Ascending aorta (tissue), 2 donors: Measurements from ENCODE around the gene SP7. TPM values are rescaled to one million over a fixed set of nuclear protein-coding genes. Genes with fewer than 3 reads are reported as not detected.
"Not testable (repeated sequence)": the region's sequence is repeated elsewhere in the genome, so short reads cannot be mapped to it uniquely, and the experiment has no call there.

Source experiments
- DNase-seq, 2 donors: peaks; one replicate each; pipeline ENCODE4 v3.0.0-alpha.2; 2019; ENCODE audit warnings: low spot score in 2 of 2
- H3K27ac ChIP-seq, 2 donors: fragments of 200-600 bp; sonication (generic); one replicate each; pipeline ENCODE4 v1.5.1; 2016 to 2017; ENCODE audit warnings: mild to moderate bottlenecking in 1 of 2
- H3K27me3 ChIP-seq: fragments of 200-600 bp; sonication (generic); one replicate; pipeline ENCODE4 v1.5.1; 2017
- H3K36me3 ChIP-seq, 2 donors: fragments of 200-600 bp; sonication (generic); one replicate each; pipeline ENCODE4 v1.5.1; 2016
- H3K4me1 ChIP-seq, 2 donors: fragments of 200-600 bp; sonication (generic); one replicate each; pipeline ENCODE4 v1.5.1; 2016 to 2017; ENCODE audit warnings: mild to moderate bottlenecking in 1 of 2
- H3K4me3 ChIP-seq, 2 donors: fragments of 200-600 bp; sonication (generic); one replicate each; pipeline ENCODE4 v1.5.1; 2016 to 2017; ENCODE audit warnings: mild to moderate bottlenecking in 1 of 2
- H3K9me3 ChIP-seq, 2 donors: fragments of 200-600 bp; sonication (generic); one replicate each; pipeline ENCODE4 v1.5.1; 2016
- CTCF ChIP-seq, 3 experiments: fragments of 200-600 bp in 2 of 3; fragments of 450-650 bp in 1 of 3; sonication (generic) in 2 of 3; IDR thresholded peaks; one replicate each; pipeline ENCODE4 v1.5.1; 2016 to 2019; ENCODE audit warnings: antibody characterized with exemption in 3 of 3, mild to moderate bottlenecking in 1 of 3, moderate library complexity in 1 of 3
- intact Hi-C: fragments of 100-400 bp; cut with DNase I; formaldehyde crosslinking; loops from one replicate; pipeline ENCODE4 v1.15.1; 2023
- total RNA-seq: library from RNA; depleted of rRNA; stranded (reverse); fragments of >200 nt; gene quantifications from one replicate; pipeline ENCODE4 v1.1.0, GENCODE V29; 2016

SP7 gene
- total RNA-seq, 1 donor from 2014 or later, result not detected

GRCh38 chr12:53365245-53365904, 29.2 kb upstream of the SP7 start:
- Histone ChIP-seq H3K4me1 (peaks cover 0 to under 1% of the 10 kb centered on the region in 2 donors), H3K36me3 (no peaks in the 10 kb centered on the region), H3K9me3 (no peaks in the 10 kb centered on the region), H3K27me3 (no peaks in the 10 kb centered on the region), H3K27ac (no peak overlapping the region), H3K4me3 (no peak overlapping the region)
- intact Hi-C loops, result no loop called here
- no peak for TF ChIP-seq CTCF (IDR thresholded peaks at IDR 0.05)
- DNase-seq, result no peak

GRCh38 chr12:53361638-53362037, 25.5 kb upstream of the SP7 start:
- H3K4me3 ChIP-seq, H3K27ac ChIP-seq, H3K4me1 ChIP-seq, DNase-seq, intact Hi-C loops, H3K36me3 ChIP-seq, H3K27me3 ChIP-seq, H3K9me3 ChIP-seq: not testable (repeated sequence)

GRCh38 chr12:53358836-53359419, 22.8 kb upstream of the SP7 start:
- H3K9me3 ChIP-seq, result no peaks in the 10 kb centered on the region
- no peak for TF ChIP-seq CTCF (IDR thresholded peaks at IDR 0.05)
- H3K27ac ChIP-seq, result no peak overlapping the region
- H3K27me3 ChIP-seq, result no peaks in the 10 kb centered on the region
- no peak for DNase-seq
- intact Hi-C loops, result no loop called here
- H3K4me3 ChIP-seq, result no peak overlapping the region
- no peaks in the 10 kb centered on the region for H3K36me3 ChIP-seq
- no peaks in the 10 kb centered on the region for H3K4me1 ChIP-seq

- Histone ChIP-seq H3K27me3 (no peaks in the 10 kb centered on the region), H3K4me1 (no peaks in the 10 kb centered on the region), H3K4me3 (no peak overlapping the region), H3K9me3 (no peaks in the 10 kb centered on the region), H3K36me3 (no peaks in the 10 kb centered on the region), H3K27ac (no peak overlapping the region)
- intact Hi-C loops, result no loop called here
- no peak for DNase-seq
- no peak for TF ChIP-seq CTCF (IDR thresholded peaks at IDR 0.05)
Observed at GRCh38 chr12:53355121-53355520, 19.0 kb upstream of the SP7 start.

- H3K27ac ChIP-seq, result no peak overlapping the region
- H3K9me3 ChIP-seq, result no peaks in the 10 kb centered on the region
- no peak overlapping the region for H3K4me3 ChIP-seq
- H3K27me3 ChIP-seq, result no peaks in the 10 kb centered on the region
- H3K4me1 ChIP-seq, result no peaks in the 10 kb centered on the region
- no peak for DNase-seq
- no peaks in the 10 kb centered on the region for H3K36me3 ChIP-seq
- intact Hi-C loops, result loop anchor here (2.0 kb wide), 2 partner anchors 30 to 150 kb away; no protein-coding TSS in a partner anchor
- no peak for TF ChIP-seq CTCF (IDR thresholded peaks at IDR 0.05)
Observed at GRCh38 chr12:53353257-53353655, 17.1 kb upstream of the SP7 start.

GRCh38 chr12:53352331-53353256, 16.4 kb upstream of the SP7 start:
- TF ChIP-seq CTCF (IDR thresholded peaks at IDR 0.05), result peak; percentile 81 to 87 (median 86)
- peak; percentile 24 to 90 for DNase-seq
- Histone ChIP-seq H3K27ac (no peak overlapping the region), H3K36me3 (no peaks in the 10 kb centered on the region), H3K27me3 (no peaks in the 10 kb centered on the region), H3K4me3 (no peak overlapping the region), H3K4me1 (no peaks in the 10 kb centered on the region), H3K9me3 (no peaks in the 10 kb centered on the region)
- intact Hi-C loops, result loop anchor here (1.0 to 2.0 kb wide), 3 partner anchors 30 to 150 kb away; no protein-coding TSS in a partner anchor
